Activated CD4-positive, alpha-beta T cell treated with anti-CD3 and anti-CD28 coated beads, Interleukin-2, amount 10 ng/mL, durations not matched to agents 24 days and 14 days (primary cell): ENCODE measurements around the gene VDAC1. TPM values are rescaled to one million over a fixed set of nuclear protein-coding genes. Genes with fewer than 3 reads are reported as not detected.
"Not testable (repeated sequence)": the region's sequence is repeated elsewhere in the genome, so short reads cannot be mapped to it uniquely, and the experiment has no call there.

Experiments
- DNase-seq: peaks from one replicate; pipeline ENCODE4 v3.0.0; 2022
- H3K27ac Mint-ChIP-seq: one replicate; pipeline ENCODE4 v1.8.0; 2022; ENCODE audit warnings: mild to moderate bottlenecking, mixed read lengths
- H3K27me3 Mint-ChIP-seq: one replicate; pipeline ENCODE4 v1.8.0; 2022; ENCODE audit warnings: mixed read lengths
- H3K36me3 Mint-ChIP-seq: one replicate; pipeline ENCODE4 v1.8.0; 2022; ENCODE audit warnings: low read depth, mild to moderate bottlenecking, mixed read lengths
- H3K4me1 Mint-ChIP-seq: one replicate; pipeline ENCODE4 v1.8.0; 2021; ENCODE audit warnings: mixed read lengths
- H3K4me3 Mint-ChIP-seq: one replicate; pipeline ENCODE4 v1.8.0; 2022; ENCODE audit warnings: mild to moderate bottlenecking, moderate library complexity, mixed read lengths
- H3K9me3 Mint-ChIP-seq: one replicate; pipeline ENCODE4 v1.8.0; 2021; ENCODE audit warnings: mixed read lengths
- intact Hi-C: fragments of 100-400 bp; cut with micrococcal nuclease; formaldehyde crosslinking; loops from one replicate; pipeline ENCODE4 v1.15.1; 2023
- total RNA-seq: library from RNA; stranded (reverse); gene quantifications from 2 replicates; pipeline ENCODE4 v1.2.3, GENCODE V29; 2022

The VDAC1 gene
- total RNA-seq, 1 donor from 2014 or later, result 508 TPM

DNA sequence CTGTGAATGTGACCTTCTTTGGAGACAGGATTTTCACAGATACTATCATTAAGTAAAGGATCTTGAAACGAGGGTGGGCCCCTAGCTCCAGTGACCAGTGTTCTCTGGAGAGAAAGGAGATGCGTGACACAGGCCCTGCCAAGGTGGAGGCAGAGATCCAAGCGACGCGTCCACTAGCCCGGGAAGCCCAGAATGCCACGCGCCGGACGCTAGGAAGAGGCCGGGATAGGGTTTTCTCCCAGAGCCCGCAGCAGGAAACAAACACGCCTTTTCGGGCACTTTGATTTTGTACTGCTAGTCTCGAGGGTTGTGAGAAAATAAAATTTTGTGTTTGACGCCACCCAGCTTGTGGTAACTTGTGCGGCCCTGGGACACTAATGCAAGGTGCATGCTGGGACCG is 29.6 kb upstream of the VDAC1 start:
- Mint-ChIP-seq H3K4me1 (peaks cover under 1% of the 10 kb centered on the region), H3K36me3 (no peaks in the 10 kb centered on the region), H3K27me3 (peaks cover 8% of the 10 kb centered on the region), H3K27ac (no peak overlapping the region), H3K9me3 (no peaks in the 10 kb centered on the region), H3K4me3 (no peak overlapping the region)
- DNase-seq, result no peak
- intact Hi-C loops, result loop anchor here (10.0 kb wide), 1 partner anchor 250 kb away; no protein-coding TSS in a partner anchor

DNA sequence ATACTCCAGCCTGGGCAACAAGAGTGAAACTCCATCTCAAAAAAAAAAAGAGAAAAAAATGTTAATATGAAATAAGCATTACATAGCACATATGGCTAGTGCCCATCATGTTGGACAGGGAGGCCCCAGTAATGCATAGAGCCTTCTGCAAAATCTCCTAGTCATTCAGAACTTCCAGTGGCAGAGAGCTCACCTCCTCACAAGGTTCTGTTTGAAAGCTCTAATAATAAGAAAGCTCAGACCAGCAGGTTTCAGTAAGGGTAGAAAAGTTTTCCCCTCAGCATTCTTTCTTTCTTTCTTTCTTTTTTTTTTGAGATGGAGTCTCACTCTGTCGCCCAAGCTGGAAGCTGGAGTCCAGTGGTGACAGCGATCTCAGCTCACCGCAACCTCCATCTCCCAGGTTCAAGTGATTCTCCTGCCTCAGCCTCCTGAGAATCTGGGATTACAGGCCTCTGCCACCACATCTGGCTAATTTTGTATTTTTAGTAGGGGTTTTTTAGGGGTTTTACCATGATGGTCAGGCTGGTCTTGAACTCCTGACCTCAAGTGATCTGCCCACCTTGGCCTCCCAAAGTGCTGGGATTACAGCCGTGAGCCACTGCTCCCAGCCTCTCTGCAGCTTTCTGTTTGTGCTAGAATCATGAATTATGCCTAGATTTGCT is 25.7 kb upstream of the VDAC1 start:
- H3K27ac Mint-ChIP-seq, H3K9me3 Mint-ChIP-seq: not testable (repeated sequence)
- intact Hi-C loops, result loop anchor here (10.0 kb wide), 1 partner anchor 254 kb away; no protein-coding TSS in a partner anchor

DNA sequence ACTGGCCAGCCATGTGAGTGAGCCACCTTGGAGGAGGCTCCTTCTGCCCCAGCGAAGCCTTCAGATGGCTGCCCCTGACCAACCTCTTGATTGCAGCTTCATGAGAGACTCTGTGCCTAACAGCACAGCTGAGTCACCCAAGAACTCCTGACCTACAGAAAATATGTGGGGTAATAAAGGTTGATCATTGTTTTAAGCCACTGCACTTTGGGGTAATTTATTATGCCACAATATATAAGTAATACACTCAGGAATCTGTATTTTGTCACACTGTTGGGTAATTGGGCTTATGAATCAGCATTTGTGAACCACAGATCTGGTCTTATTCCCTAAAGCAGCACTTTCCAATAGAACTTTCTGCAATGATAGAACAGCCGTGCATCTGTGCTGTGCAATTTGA is 24.4 kb upstream of the VDAC1 start:
- Mint-ChIP-seq H3K27ac (no peak overlapping the region), H3K27me3 (peaks cover 10% of the 10 kb centered on the region), H3K4me1 (peaks cover 2% of the 10 kb centered on the region), H3K36me3 (no peaks in the 10 kb centered on the region), H3K4me3 (no peak overlapping the region), H3K9me3 (no peaks in the 10 kb centered on the region)
- DNase-seq, result no peak
- intact Hi-C loops, result no loop called here

More for the DNA sequence above, 25.7 kb upstream of the VDAC1 start:
- DNase-seq, H3K4me3 Mint-ChIP-seq, H3K4me1 Mint-ChIP-seq, H3K36me3 Mint-ChIP-seq, H3K27me3 Mint-ChIP-seq: not testable (repeated sequence)

DNA sequence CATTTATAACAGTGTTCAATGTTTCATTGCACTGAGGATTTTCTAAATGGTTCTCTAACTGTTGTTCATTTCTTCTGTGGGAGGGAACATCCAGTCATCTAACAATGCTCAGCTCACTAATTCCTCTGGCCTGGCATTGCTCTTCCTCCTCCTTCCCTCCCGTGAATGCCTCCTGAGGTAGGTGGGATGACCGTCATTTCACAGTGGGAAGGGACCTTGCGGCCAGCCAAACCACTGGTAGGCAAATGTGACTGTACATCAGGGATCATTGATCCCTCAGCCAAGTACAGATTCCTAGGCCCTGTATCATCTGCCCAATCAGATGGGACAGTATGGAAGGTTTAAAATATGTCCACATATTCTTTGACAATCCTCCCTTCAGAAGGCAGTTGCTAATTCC is 23.7 kb upstream of the VDAC1 start:
- intact Hi-C loops, result no loop called here
- no peak overlapping the region for H3K4me3 Mint-ChIP-seq
- no peaks in the 10 kb centered on the region for H3K36me3 Mint-ChIP-seq
- peaks cover 10% of the 10 kb centered on the region for H3K27me3 Mint-ChIP-seq
- H3K27ac Mint-ChIP-seq, result no peak overlapping the region
- H3K9me3 Mint-ChIP-seq, result no peaks in the 10 kb centered on the region
- no peak for DNase-seq
- peaks cover 2% of the 10 kb centered on the region for H3K4me1 Mint-ChIP-seq

DNA sequence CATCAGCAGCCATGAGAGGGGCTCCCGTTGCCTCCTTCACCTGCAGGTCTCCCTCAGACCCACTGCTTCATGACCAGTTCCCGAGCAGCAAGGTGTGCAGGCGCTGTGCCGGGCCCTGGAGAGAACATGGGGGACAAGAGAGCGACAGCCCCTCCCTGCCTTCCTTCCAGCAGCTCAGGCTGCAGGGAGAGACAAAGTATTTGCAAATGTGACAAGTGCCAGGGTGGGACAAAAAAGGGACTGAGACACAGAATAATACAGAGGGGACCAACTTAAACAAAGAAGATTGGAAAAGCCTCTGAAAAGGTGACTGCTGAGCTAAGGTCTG is 22.5 kb upstream of the VDAC1 start:
- no peaks in the 10 kb centered on the region for H3K36me3 Mint-ChIP-seq
- DNase-seq, result no peak
- H3K9me3 Mint-ChIP-seq, result no peaks in the 10 kb centered on the region
- H3K4me3 Mint-ChIP-seq, result no peak overlapping the region
- peaks cover 12% of the 10 kb centered on the region for H3K27me3 Mint-ChIP-seq
- peaks cover 2% of the 10 kb centered on the region for H3K4me1 Mint-ChIP-seq
- H3K27ac Mint-ChIP-seq, result no peak overlapping the region
- intact Hi-C loops, result no loop called here

DNA sequence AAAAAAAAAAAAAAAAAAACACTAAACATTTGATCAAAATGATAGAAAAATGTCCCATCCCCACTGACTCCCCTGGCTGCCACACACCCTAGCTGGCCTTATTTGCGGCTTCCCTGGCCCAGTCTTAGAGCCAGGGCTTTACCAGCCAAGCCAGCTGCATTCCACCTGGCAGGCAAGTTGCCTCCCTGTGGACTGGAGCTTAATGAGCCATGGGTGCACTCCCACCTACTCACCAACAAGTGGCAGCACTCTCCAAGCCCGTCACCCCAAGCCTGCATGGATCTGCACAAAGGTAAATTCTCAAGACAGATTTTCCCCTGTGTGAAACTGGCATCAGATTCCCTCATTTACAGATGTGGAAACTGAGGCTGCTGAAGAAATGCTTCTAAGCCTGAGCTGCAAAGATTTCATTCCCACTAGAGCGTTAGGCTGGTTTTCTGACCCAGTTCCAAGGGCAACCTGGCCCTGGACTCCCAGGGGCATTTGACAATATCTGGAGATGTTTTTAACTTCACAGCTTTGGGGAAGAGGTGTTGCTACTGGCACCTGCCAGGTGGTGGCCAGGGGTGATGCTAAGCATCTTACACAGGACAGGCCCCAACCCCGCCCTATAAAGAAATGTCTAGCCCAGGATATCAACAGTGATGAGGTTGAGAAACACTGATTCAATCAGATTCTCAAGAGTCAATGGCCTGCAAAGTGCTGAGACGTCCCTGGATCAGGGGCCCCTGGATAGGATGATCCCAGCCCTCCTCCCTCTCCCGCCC is 21.9 kb upstream of the VDAC1 start:
- Mint-ChIP-seq H3K4me3 (no peak overlapping the region), H3K9me3 (no peaks in the 10 kb centered on the region), H3K27ac (no peak overlapping the region), H3K4me1 (peaks cover 2% of the 10 kb centered on the region), H3K27me3 (peaks cover 10% of the 10 kb centered on the region), H3K36me3 (no peaks in the 10 kb centered on the region)
- intact Hi-C loops, result loop anchor here (1.0 kb wide), 1 partner anchor 114 kb away; no protein-coding TSS in a partner anchor
- peak; percentile 84 for DNase-seq

DNA sequence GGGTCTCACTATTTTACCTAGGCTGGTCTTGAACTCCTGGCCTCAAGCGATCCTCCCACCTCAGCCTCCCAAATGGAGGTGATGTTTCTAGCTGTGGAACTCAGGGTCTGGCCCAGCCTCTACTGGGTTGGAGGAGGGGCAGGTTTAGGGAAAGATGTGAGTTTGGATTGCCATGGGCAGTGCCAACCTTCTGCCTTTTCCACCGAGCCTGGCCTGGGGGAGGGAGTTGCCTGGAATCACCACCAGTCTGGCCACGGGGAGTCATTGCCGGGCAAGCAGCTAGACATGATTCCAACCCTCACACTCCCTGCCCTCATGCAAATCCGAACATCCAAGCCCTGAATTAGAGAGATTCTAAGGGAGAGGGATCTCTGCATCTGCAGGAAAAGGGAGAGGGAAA is 21.0 kb upstream of the VDAC1 start:
- no peak overlapping the region for H3K4me3 Mint-ChIP-seq
- no peak overlapping the region for H3K27ac Mint-ChIP-seq
- DNase-seq, result no peak
- no peaks in the 10 kb centered on the region for H3K9me3 Mint-ChIP-seq
- peaks cover 10% of the 10 kb centered on the region for H3K27me3 Mint-ChIP-seq
- intact Hi-C loops, result loop anchor here (1.0 kb wide), 1 partner anchor 115 kb away; no protein-coding TSS in a partner anchor
- peaks cover 2% of the 10 kb centered on the region for H3K4me1 Mint-ChIP-seq
- no peaks in the 10 kb centered on the region for H3K36me3 Mint-ChIP-seq

DNA sequence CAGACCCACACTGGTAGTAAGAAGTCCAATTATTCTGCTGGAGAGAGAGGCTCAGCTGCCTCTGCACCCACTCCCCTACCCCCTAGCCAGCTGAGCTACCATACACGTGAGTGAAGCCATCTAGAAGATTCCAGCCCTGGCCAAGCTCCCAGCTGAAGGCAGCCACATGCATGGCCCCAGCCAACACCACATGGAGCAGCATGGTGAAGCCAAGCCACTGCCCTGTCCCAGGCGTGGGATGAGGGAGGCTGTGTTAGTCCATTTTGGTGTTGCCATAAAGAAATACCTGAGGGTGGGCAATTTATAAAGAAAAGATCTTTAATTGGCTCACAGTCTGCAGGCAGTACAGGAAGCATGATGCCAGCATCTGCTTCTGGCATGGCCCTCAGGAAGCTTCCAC is 20.0 kb upstream of the VDAC1 start:
- H3K4me3 Mint-ChIP-seq, result no peak overlapping the region
- peaks cover 11% of the 10 kb centered on the region for H3K27me3 Mint-ChIP-seq
- no peak for DNase-seq
- intact Hi-C loops, result no loop called here
- H3K36me3 Mint-ChIP-seq, result no peaks in the 10 kb centered on the region
- no peak overlapping the region for H3K27ac Mint-ChIP-seq
- H3K9me3 Mint-ChIP-seq, result no peaks in the 10 kb centered on the region
- peaks cover 2% of the 10 kb centered on the region for H3K4me1 Mint-ChIP-seq

DNA sequence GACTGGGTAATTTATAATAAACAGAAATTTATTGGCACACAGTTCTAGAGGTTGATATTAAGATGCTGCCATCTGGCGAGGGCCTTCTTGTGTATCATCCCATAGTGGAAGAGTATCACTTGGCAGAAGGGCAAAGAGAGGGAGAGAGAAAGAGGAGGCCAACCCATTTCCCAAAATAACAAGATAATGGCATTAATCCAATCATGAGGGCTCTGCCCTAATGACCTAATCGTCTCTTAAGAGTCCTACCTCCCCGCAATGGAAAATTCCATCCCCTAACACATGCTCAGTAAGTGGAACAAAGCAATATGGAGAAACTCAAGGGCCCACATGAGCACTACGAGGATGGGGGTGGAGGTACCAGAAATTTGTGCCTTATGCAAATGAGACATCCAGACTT is 17.6 kb upstream of the VDAC1 start:
- DNase-seq, result no peak
- intact Hi-C loops, result no loop called here
- Mint-ChIP-seq H3K4me1 (peaks cover 2% of the 10 kb centered on the region), H3K27ac (no peak overlapping the region), H3K9me3 (no peaks in the 10 kb centered on the region), H3K36me3 (no peaks in the 10 kb centered on the region), H3K4me3 (no peak overlapping the region), H3K27me3 (peaks cover 14% of the 10 kb centered on the region)

DNA sequence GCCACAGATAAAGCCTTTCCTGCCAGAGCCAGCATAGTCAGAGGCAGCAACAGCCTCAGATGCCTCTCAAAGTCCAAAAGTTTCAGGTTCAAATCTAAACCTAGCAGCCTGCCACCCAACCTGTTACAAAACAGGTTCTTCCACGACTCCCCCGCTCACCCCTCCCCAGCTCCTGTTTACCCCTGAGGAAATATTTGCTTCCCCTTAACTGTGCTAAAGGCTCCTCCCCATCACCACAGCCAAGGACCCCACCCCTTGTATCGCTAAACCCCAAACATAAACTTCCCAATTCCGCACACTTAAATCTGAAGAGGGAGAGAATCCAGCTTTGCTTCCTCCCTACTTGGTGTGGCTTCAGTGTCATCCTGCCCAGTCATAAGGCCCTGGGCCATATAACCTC is 15.4 kb upstream of the VDAC1 start:
- no peaks in the 10 kb centered on the region for H3K9me3 Mint-ChIP-seq
- H3K27me3 Mint-ChIP-seq, result peaks cover 8% of the 10 kb centered on the region
- no peaks in the 10 kb centered on the region for H3K4me1 Mint-ChIP-seq
- H3K36me3 Mint-ChIP-seq, result no peaks in the 10 kb centered on the region
- intact Hi-C loops, result no loop called here
- no peak overlapping the region for H3K27ac Mint-ChIP-seq
- H3K4me3 Mint-ChIP-seq, result no peak overlapping the region
- DNase-seq, result no peak

DNA sequence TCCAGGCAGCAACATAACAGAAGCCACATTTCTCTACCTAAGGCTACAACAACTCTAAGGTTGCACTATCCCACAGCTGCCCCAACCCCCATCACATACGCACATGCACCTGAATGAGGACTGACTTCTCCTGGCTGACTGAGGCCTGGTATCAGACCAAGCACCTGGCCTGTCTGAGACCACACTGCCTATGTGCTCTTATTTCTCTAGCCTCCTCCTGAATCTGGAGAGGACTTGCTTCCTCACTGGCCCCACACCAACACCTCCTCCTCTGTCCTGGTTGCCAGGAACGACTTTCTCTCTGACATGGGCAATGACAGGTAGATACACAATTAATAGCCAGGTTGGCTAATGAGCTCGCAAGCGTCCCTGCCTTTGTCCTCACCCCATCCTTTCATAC is 14.9 kb upstream of the VDAC1 start:
- Mint-ChIP-seq H3K36me3 (no peaks in the 10 kb centered on the region), H3K4me1 (no peaks in the 10 kb centered on the region), H3K9me3 (no peaks in the 10 kb centered on the region), H3K27me3 (peaks cover 6% of the 10 kb centered on the region), H3K27ac (no peak overlapping the region), H3K4me3 (no peak overlapping the region)
- DNase-seq, result no peak
- intact Hi-C loops, result no loop called here

DNA sequence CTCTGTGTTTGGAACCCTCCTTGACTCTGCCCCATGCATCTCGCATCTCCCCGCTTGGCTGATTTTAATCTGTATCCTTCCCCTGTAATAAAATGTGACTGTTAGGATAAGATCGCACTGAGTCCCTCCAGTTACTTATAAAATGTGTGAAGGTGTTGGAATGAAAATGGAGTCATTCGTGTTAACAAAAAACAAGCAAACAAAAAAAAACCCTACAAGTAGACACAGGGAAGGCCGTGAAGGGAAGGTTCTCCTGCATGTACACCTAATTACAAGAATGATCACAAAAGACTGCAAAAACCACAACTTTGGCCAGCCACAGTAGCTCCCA is 14.2 kb upstream of the VDAC1 start:
- H3K27ac Mint-ChIP-seq, result no peak overlapping the region
- no peaks in the 10 kb centered on the region for H3K4me1 Mint-ChIP-seq
- intact Hi-C loops, result no loop called here
- peaks cover 6% of the 10 kb centered on the region for H3K27me3 Mint-ChIP-seq
- no peaks in the 10 kb centered on the region for H3K36me3 Mint-ChIP-seq
- no peaks in the 10 kb centered on the region for H3K9me3 Mint-ChIP-seq
- H3K4me3 Mint-ChIP-seq, result no peak overlapping the region
- no peak for DNase-seq

DNA sequence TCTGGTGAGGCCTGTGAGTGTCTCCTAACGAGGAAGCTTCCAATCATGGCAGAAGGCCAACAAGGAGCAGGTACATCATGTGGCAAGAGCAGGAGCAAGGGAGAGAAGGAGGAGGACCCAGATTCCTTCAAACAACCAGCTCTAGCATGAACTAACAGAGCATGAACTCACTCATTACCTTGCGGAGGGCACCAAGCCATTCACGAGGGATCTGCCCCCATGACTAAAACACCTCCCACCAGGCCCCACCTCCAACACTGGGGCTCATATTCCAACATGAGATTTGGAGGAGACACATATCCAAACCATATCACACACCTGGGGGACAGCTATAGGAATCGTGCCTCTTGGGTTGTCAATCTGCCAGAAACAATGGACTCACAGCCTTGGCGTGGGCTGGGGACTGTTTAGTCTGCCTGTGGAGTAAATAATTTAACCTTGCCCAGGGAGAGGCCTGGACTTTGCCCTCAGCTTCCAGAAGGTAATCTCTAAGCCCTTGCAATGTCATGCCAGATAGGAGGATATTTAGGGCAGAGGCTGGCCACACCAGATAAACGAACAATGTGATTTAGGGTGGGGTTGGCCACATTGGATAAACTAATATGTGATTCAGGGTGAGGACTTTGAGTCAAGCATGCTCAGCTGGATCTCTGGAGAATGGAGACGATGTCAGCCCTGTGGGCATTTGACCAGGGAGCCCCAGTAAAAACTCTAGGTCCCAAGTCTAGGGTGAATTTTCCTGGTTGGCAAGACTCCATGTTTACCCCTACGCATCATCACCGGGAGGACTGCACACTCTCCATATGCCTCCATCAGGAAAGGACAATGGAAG is 13.6 kb upstream of the VDAC1 start:
- intact Hi-C loops, result no loop called here
- no peak for DNase-seq
- Mint-ChIP-seq H3K36me3 (no peaks in the 10 kb centered on the region), H3K9me3 (no peaks in the 10 kb centered on the region), H3K27ac (no peak overlapping the region), H3K27me3 (peaks cover 7% of the 10 kb centered on the region), H3K4me1 (no peaks in the 10 kb centered on the region), H3K4me3 (no peak overlapping the region)

DNA sequence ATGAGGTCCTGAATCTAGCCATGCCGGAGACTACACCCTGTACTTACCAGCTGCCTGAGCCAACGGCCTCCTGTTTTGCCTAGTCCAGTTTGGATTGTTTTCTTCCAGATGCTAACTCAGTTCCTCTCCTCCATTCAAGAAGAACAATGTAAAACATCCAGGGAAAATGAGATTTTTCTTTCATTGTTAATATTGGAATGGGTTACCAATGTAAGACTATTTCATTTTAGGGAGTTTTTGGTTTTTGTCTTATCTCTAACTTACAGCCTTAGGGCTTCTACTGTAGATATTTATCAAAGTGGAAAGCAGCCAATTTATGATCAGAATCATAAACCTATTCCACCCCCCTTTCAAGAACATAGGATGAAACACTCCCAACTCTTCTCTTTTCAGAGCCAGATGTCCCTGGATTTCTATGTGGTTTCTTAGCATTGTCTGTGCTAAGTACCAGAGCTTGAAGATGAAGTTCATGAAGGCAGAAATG is 3.5 kb upstream of the VDAC1 start:
- peaks cover 18% of the 10 kb centered on the region for H3K27me3 Mint-ChIP-seq
- peaks cover 13% of the 10 kb centered on the region for H3K4me1 Mint-ChIP-seq
- no peaks in the 10 kb centered on the region for H3K9me3 Mint-ChIP-seq
- no peak for DNase-seq
- peaks cover 14% of the 10 kb centered on the region for H3K36me3 Mint-ChIP-seq
- H3K27ac Mint-ChIP-seq, result no peak overlapping the region
- intact Hi-C loops, result loop anchor here (10.0 kb wide), 1 partner anchor 516 kb away; the partner anchor contains the start of gene JADE2
- H3K4me3 Mint-ChIP-seq, result no peak overlapping the region
